ENCODE measurements around the gene IKZF1.

The IKZF1 gene

GRCh38 chr7:50283731-50284130 is 20.8 kb upstream of the IKZF1 start:
- no peak for DNase-seq (ENCODE audit: low read depth in 2 of 2)

GRCh38 chr7:50284296-50284695 is 20.2 kb upstream of the IKZF1 start:
- DNase-seq (ENCODE audit: low read depth in 2 of 2): no peak

- no peak for DNase-seq (ENCODE audit: low read depth in 2 of 2)
Observed at GRCh38 chr7:50285269-50285668, 19.2 kb upstream of the IKZF1 start.

GRCh38 chr7:50287129-50287528 is 17.4 kb upstream of the IKZF1 start:
- DNase-seq (ENCODE audit: low read depth in 2 of 2): no peak

- DNase-seq (ENCODE audit: low read depth in 2 of 2): no peak
Observed at GRCh38 chr7:50292165-50292757, 12.3 kb upstream of the IKZF1 start.

GRCh38 chr7:50292763-50293162 is 11.8 kb upstream of the IKZF1 start:
- no peak for DNase-seq (ENCODE audit: low read depth in 2 of 2)

GRCh38 chr7:50293509-50294179 is 10.9 kb upstream of the IKZF1 start:
- no peak for DNase-seq (ENCODE audit: low read depth in 2 of 2)

- no peak for DNase-seq (ENCODE audit: low read depth in 2 of 2)
Observed at GRCh38 chr7:50295133-50295532, 9.4 kb upstream of the IKZF1 start.

GRCh38 chr7:50296799-50297198 is 7.7 kb upstream of the IKZF1 start:
- DNase-seq (ENCODE audit: low read depth in 2 of 2): no peak

GRCh38 chr7:50298811-50299562 is 5.5 kb upstream of the IKZF1 start:
- DNase-seq (ENCODE audit: low read depth in 2 of 2): no peak

- DNase-seq (ENCODE audit: low read depth in 2 of 2): no peak
Observed at GRCh38 chr7:50300336-50300735, 4.2 kb upstream of the IKZF1 start.

GRCh38 chr7:50302486-50303334 is 1.8 kb upstream of the IKZF1 start:
- DNase-seq (ENCODE audit: low read depth in 2 of 2): no peak

- no peak for DNase-seq (ENCODE audit: low read depth in 2 of 2)
Observed at GRCh38 chr7:50303335-50304128, 984 bp upstream of the IKZF1 start.

- DNase-seq (ENCODE audit: low read depth in 2 of 2): no peak
Observed at GRCh38 chr7:50304911-50305582, 531 bp downstream of the IKZF1 start.

GRCh38 chr7:50305583-50306493 is 1.3 kb downstream of the IKZF1 start:
- no peak for DNase-seq (ENCODE audit: low read depth in 2 of 2)

- no peak for DNase-seq (ENCODE audit: low read depth in 2 of 2)
Observed at GRCh38 chr7:50306494-50307367, 2.2 kb downstream of the IKZF1 start.

- no peak for DNase-seq (ENCODE audit: low read depth in 2 of 2)
Observed at GRCh38 chr7:50307368-50308032, 3.0 kb downstream of the IKZF1 start.

- DNase-seq (ENCODE audit: low read depth in 2 of 2): no peak
Observed at GRCh38 chr7:50308203-50308531, 3.7 kb downstream of the IKZF1 start.
